HCT116 (cell line): ENCODE results near the gene RGS7. TPM values are rescaled to one million over a fixed set of nuclear protein-coding genes. Genes with fewer than 3 reads are reported as not detected.

ENCODE experiments used
- ATAC-seq: fragments of 200-7000 bp; cut with Tn5 transposase; 2 replicates; pipeline ENCODE4 v1.9.1; 2020; ENCODE audit warnings: mild to moderate bottlenecking, moderate library complexity
- BruUV-seq: library from RNA; stranded (reverse); fragments of 400-500 nt; replicated peaks from 2 replicates; lab custom pipeline; 2021; lab: Mats Ljungman, UMichigan
- CTCF ChIA-PET: fragments of 300-600 bp; sonication (Branson Sonifier 250); formaldehyde crosslinking; loops from one replicate; lab custom pipeline; 2021; ENCODE audit warnings: antibody characterized with exemption; lab: Charles Lee
- POLR2A ChIA-PET: fragments of 300-600, 350-600 bp; sonication (Branson Sonifier 250); formaldehyde crosslinking; loops from one replicate; lab custom pipeline; 2021; ENCODE audit warnings: antibody characterized with exemption; lab: Charles Lee
- RAD21 ChIA-PET, 2 experiments: fragments of 300-600 bp; sonication (Branson Sonifier 250); formaldehyde crosslinking; loops; one replicate each; lab custom pipeline; 2023; ENCODE audit warnings: low total read pairs in 2 of 2; ENCODE audit not compliant: uncharacterized antibody in 2 of 2, unreplicated experiment in 2 of 2, low non-redundant PET in 1 of 2; lab: Charles Lee
- DNase-seq: peaks from one replicate; pipeline ENCODE4 v3.0.0-alpha.2; 2010; ENCODE audit warnings: low read depth, low spot score
- H2AFZ ChIP-seq: fragments of 200-600 bp; shearing (Covaris generic), sonication (generic); 2 replicates; pipeline ENCODE4 v1.6.1; 2017; ENCODE audit warnings: low read depth, mixed run types, mixed read lengths, antibody characterized with exemption, low read length; ENCODE audit not compliant: poor library complexity, severe bottlenecking
- H3K27ac ChIP-seq: 2 replicates; pipeline ENCODE4 v1.5.1; 2012; ENCODE audit warnings: low read depth, low read length
- H3K27me3 ChIP-seq: fragments of 200-600 bp; sonication (generic); 2 replicates; pipeline ENCODE4 v1.6.1; 2016; ENCODE audit warnings: mixed run types, low read length, mixed read lengths; ENCODE audit not compliant: insufficient read depth
- H3K36me3 ChIP-seq, 2 experiments: fragments of 200-500 bp in 1 of 2; fragments of 200-600 bp in 1 of 2; sonication (Bioruptor generic) in 1 of 2; sonication (generic) in 1 of 2; 2 replicates each; pipeline versions ENCODE4 v1.5.1 to v1.6.1; 2014 to 2016; ENCODE audit warnings: low read length in 2 of 2, inconsistent platforms in 1 of 2, mixed read lengths in 1 of 2, mixed run types in 1 of 2; ENCODE audit not compliant: insufficient read depth in 2 of 2, control insufficient read depth in 1 of 2
- H3K4me1 ChIP-seq, 2 experiments: fragments of 200-600 bp in 1 of 2; sonication (generic) in 1 of 2; 2 replicates each; pipeline versions ENCODE4 v1.5.1 to v1.6.1; 2012 to 2017; ENCODE audit warnings: low read length in 2 of 2, inconsistent platforms in 1 of 2, mild to moderate bottlenecking in 1 of 2, mixed read lengths in 1 of 2, mixed run types in 1 of 2, moderate library complexity in 1 of 2; ENCODE audit not compliant: insufficient read depth in 2 of 2, control insufficient read depth in 1 of 2
- H3K4me2 ChIP-seq: fragments of 200-600 bp; sonication (generic); 2 replicates; pipeline ENCODE4 v1.6.1; 2017; ENCODE audit warnings: mixed run types, low read length, mixed read lengths
- H3K4me3 ChIP-seq, 2 experiments: fragments of 200-600 bp in 1 of 2; sonication (generic) in 1 of 2; replicated peaks in 1 of 2; 2 replicates each; pipeline ENCODE4 v1.5.1; 2011 to 2016; ENCODE audit warnings: low read length in 2 of 2, control low read depth in 1 of 2, low read depth in 1 of 2, mild to moderate bottlenecking in 1 of 2, mixed read lengths in 1 of 2, mixed run types in 1 of 2
- H3K79me2 ChIP-seq: fragments of 200-600 bp; sonication (generic); 2 replicates; pipeline ENCODE4 v1.6.1; 2017; ENCODE audit warnings: mild to moderate bottlenecking, mixed run types, low read length, moderate library complexity, mixed read lengths; ENCODE audit not compliant: insufficient read depth
- H3K9ac ChIP-seq: fragments of 200-600 bp; sonication (generic); 2 replicates; pipeline ENCODE4 v1.6.1; 2016; ENCODE audit warnings: low read length, mixed read lengths
- H3K9me2 ChIP-seq: fragments of 200-600 bp; sonication (generic), shearing (Covaris generic); 2 replicates; pipeline ENCODE4 v1.6.1; 2017; ENCODE audit warnings: mixed run types, mild to moderate bottlenecking, moderate library complexity; ENCODE audit not compliant: insufficient read depth
- H3K9me3 ChIP-seq, 2 experiments: fragments of 200-500 bp in 1 of 2; fragments of 200-600 bp in 1 of 2; sonication (Bioruptor generic) in 1 of 2; sonication (generic) in 1 of 2; 2 replicates each; pipeline ENCODE4 v1.6.1; 2014 to 2017; ENCODE audit warnings: low read length in 2 of 2, mixed read lengths in 2 of 2, inconsistent platforms in 1 of 2, low read depth in 1 of 2, mild to moderate bottlenecking in 1 of 2, mixed run types in 1 of 2, moderate library complexity in 1 of 2; ENCODE audit not compliant: control insufficient read depth in 1 of 2, insufficient read depth in 1 of 2
- H4K20me1 ChIP-seq: fragments of 200-600 bp; sonication (generic), shearing (Covaris generic); 2 replicates; pipeline ENCODE4 v1.6.1; 2017; ENCODE audit warnings: mixed run types, mild to moderate bottlenecking, moderate library complexity; ENCODE audit not compliant: insufficient read depth
- CTCF ChIP-seq, 3 experiments: fragments of 200-600 bp in 1 of 3; sonication (generic) in 1 of 3; IDR thresholded peaks in 2 of 3; conservative IDR thresholded peaks in 1 of 3; 2 replicates each; pipeline ENCODE4 v1.5.1; 2012 to 2017; ENCODE audit warnings: low read depth in 2 of 3, low read length in 2 of 3, antibody characterized with exemption in 1 of 3, borderline replicate concordance in 1 of 3, control low read depth in 1 of 3, mild to moderate bottlenecking in 1 of 3, mixed read lengths in 1 of 3, mixed run types in 1 of 3, moderate library complexity in 1 of 3; ENCODE audit not compliant: insufficient read depth in 1 of 3
- ELF1 ChIP-seq: IDR thresholded peaks from 2 replicates; pipeline ENCODE4 v1.6.1; 2012; ENCODE audit warnings: low read depth, borderline replicate concordance
- EZH2 ChIP-seq: fragments of 200-600 bp; sonication (generic); IDR thresholded peaks from 2 replicates; pipeline ENCODE4 v1.6.1; 2017; ENCODE audit warnings: antibody characterized with exemption, mixed run types
- EZH2phosphoT487 ChIP-seq: fragments of 200-600 bp; IDR thresholded peaks from 2 replicates; pipeline ENCODE4 v1.6.1; 2018; ENCODE audit warnings: antibody characterized with exemption, borderline replicate concordance
- FOSL1 ChIP-seq: IDR thresholded peaks from 2 replicates; pipeline ENCODE4 v1.6.1; 2012; ENCODE audit warnings: low read depth
- JUND ChIP-seq: IDR thresholded peaks from 2 replicates; pipeline ENCODE4 v1.6.1; 2012
- REST ChIP-seq: IDR thresholded peaks from 2 replicates; pipeline ENCODE4 v1.6.1; 2012; ENCODE audit warnings: low read depth
- SIN3A ChIP-seq: IDR thresholded peaks from 2 replicates; pipeline ENCODE4 v1.6.1; 2012; ENCODE audit warnings: low read depth
- SRF ChIP-seq: IDR thresholded peaks from 2 replicates; pipeline ENCODE4 v1.6.1; 2012; ENCODE audit warnings: low read depth
- TCF7L2 ChIP-seq: IDR thresholded peaks from 2 replicates; pipeline ENCODE4 v1.7.0; 2011; ENCODE audit warnings: borderline replicate concordance, inconsistent platforms; ENCODE audit not compliant: insufficient read depth, insufficient read length; ENCODE audit errors: extremely low read depth
- ZNF274 ChIP-seq: fragments of 200-500 bp; sonication (Bioruptor generic); IDR thresholded peaks from 2 replicates; pipeline ENCODE4 v1.6.1; 2014; ENCODE audit warnings: mild to moderate bottlenecking, low read depth, low read length, inconsistent platforms
- intact Hi-C: fragments of 100-400 bp; cut with micrococcal nuclease; formaldehyde crosslinking; loops from 2 replicates; pipeline ENCODE4 v1.10.0; 2022
- total RNA-seq: library from RNA; stranded (reverse); gene quantifications from one replicate; pipeline ENCODE4 v1.2.1, GENCODE V29; 2021; ENCODE audit not compliant: unreplicated experiment
- TF ChIP-seq, protein P1 (sequence below): IDR thresholded peaks from 2 replicates; pipeline ENCODE4 v1.6.1; 2012

Gene RGS7
- total RNA-seq, 1 experiment from 2014 or later, result not detected

GRCh38 chr1:241323514-241324195, 33.4 kb downstream of the RGS7 start:
- ChIA-PET POLR2A (no interaction called here), CTCF (no interaction called here), RAD21 (no interaction called here)
- DNase-seq, result no peak
- H3K36me3 ChIP-seq, result no peaks in the 10 kb centered on the region
- no peaks in the 10 kb centered on the region for H3K27me3 ChIP-seq
- H3K9me3 ChIP-seq, result no peaks in the 10 kb centered on the region
- no peak overlapping the region for H3K27ac ChIP-seq
- H4K20me1 ChIP-seq, result no peaks in the 10 kb centered on the region
- H3K4me1 ChIP-seq, result no peaks in the 10 kb centered on the region
- H3K79me2 ChIP-seq, result no peaks in the 10 kb centered on the region
- no peaks in the 10 kb centered on the region for H3K9me2 ChIP-seq
- no peak overlapping the region for H3K9ac ChIP-seq
- ATAC-seq, result no peak
- no peak overlapping the region for H3K4me3 ChIP-seq
- no peak overlapping the region for H3K4me2 ChIP-seq
- peak; percentile 56 for TF ChIP-seq REST
- peak; percentile 30 for TF ChIP-seq TCF7L2
- no peak for TF ChIP-seq ELF1
- no peak for TF ChIP-seq SIN3A
- BruUV-seq, result no TSS peak
- intact Hi-C loops, result no loop called here
- no peak overlapping the region for H2AFZ ChIP-seq

GRCh38 chr1:241317676-241318075, 39.3 kb downstream of the RGS7 start:
- BruUV-seq, result no TSS peak
- H4K20me1 ChIP-seq, result no peaks in the 10 kb centered on the region
- POLR2A ChIA-PET, result no interaction called here
- no peak overlapping the region for H3K4me3 ChIP-seq
- intact Hi-C loops, result no loop called here
- no peaks in the 10 kb centered on the region for H3K79me2 ChIP-seq
- DNase-seq (no peak), ATAC-seq (no peak)
- H3K9me2 ChIP-seq, result no peaks in the 10 kb centered on the region
- H2AFZ ChIP-seq, result no peak overlapping the region
- RAD21 ChIA-PET, result no interaction called here
- no peaks in the 10 kb centered on the region for H3K27me3 ChIP-seq
- no peaks in the 10 kb centered on the region for H3K4me1 ChIP-seq
- CTCF ChIA-PET, result no interaction called here
- no peak overlapping the region for H3K9ac ChIP-seq
- H3K9me3 ChIP-seq, result no peaks in the 10 kb centered on the region
- H3K4me2 ChIP-seq, result no peak overlapping the region
- no peak overlapping the region for H3K27ac ChIP-seq
- H3K36me3 ChIP-seq, result no peaks in the 10 kb centered on the region
- TF ChIP-seq EZH2 (no peak), EZH2phosphoT487 (no peak), FOSL1 (no peak), CTCF (IDR thresholded peaks at IDR 0.05 in 2 of 3, conservative IDR thresholded peaks at IDR 0.05 in 1 of 3; ENCODE audit: borderline replicate concordance in 1 of 3, insufficient read depth in 1 of 3, low read depth in 2 of 3, low read length in 2 of 3) (no peak), ZNF274 (no peak), SIN3A (no peak), JUND (no peak), SRF (no peak), ELF1 (no peak)
- TF ChIP-seq, protein P1, sequence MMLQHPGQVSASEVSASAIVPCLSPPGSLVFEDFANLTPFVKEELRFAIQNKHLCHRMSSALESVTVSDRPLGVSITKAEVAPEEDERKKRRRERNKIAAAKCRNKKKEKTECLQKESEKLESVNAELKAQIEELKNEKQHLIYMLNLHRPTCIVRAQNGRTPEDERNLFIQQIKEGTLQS, result no peak
